ENCODE data around the gene RAD18. TPM values are rescaled to one million over a fixed set of nuclear protein-coding genes. Genes with fewer than 3 reads are reported as not detected.

Gene RAD18
- total RNA-seq, 1 donor from 2014 or later: 35.4 TPM

GRCh38 chr3:8845641-8846040 lies 117.6 kb downstream of the RAD18 start:
- no peak for TF ChIP-seq CTCF (IDR thresholded peaks at IDR 0.05)
- H3K9me3 ChIP-seq: no peaks in the 10 kb centered on the region
- peak in 1 of 2 donors; percentile 49 for DNase-seq (ENCODE audit: extremely low spot score in 2 of 2)
- H3K4me3 ChIP-seq: no peak overlapping the region
- no peaks in the 10 kb centered on the region for H3K27me3 ChIP-seq
- H3K4me1 ChIP-seq: no peaks in the 10 kb centered on the region
- intact Hi-C loops (cut with DNase I): no loop called here
- H3K27ac ChIP-seq: no peak overlapping the region
- no peaks in the 10 kb centered on the region for H3K36me3 ChIP-seq

- no peak for TF ChIP-seq CTCF (IDR thresholded peaks at IDR 0.05)
- no peak for TF ChIP-seq POLR2A (IDR thresholded peaks at IDR 0.05)
Measured at GRCh38 chr3:8843347-8843746, 119.9 kb downstream of the RAD18 start.

GRCh38 chr3:8842293-8842692 lies 121.0 kb downstream of the RAD18 start:
- intact Hi-C loops (cut with DNase I): no loop called here
- H3K4me1 ChIP-seq: no peaks in the 10 kb centered on the region

More at GRCh38 chr3:8843347-8843746, 119.9 kb downstream of the RAD18 start:
- Histone ChIP-seq H3K4me1 (no peaks in the 10 kb centered on the region), H3K27me3 (no peaks in the 10 kb centered on the region), H3K9me3 (no peaks in the 10 kb centered on the region), H3K4me3 (no peak overlapping the region), H3K27ac (no peak overlapping the region), H3K36me3 (no peaks in the 10 kb centered on the region)
- intact Hi-C loops (cut with DNase I): no loop called here
- DNase-seq (ENCODE audit: extremely low spot score in 2 of 2): peak in 1 of 2 donors; percentile 56

GRCh38 chr3:8841472-8841871 lies 121.8 kb downstream of the RAD18 start:
- no peak for TF ChIP-seq CTCF (IDR thresholded peaks at IDR 0.05)
- TF ChIP-seq POLR2A (IDR thresholded peaks at IDR 0.05): no peak
- no peak for TF ChIP-seq POLR2AphosphoS5 (IDR thresholded peaks at IDR 0.05; ENCODE audit: insufficient read depth in 1 of 2, low read depth in 1 of 2)
- no peak overlapping the region for H3K4me3 ChIP-seq
- no peaks in the 10 kb centered on the region for H3K9me3 ChIP-seq
- DNase-seq (ENCODE audit: extremely low spot score in 2 of 2): no peak
- no peak overlapping the region for H3K27ac ChIP-seq
- H3K36me3 ChIP-seq: no peaks in the 10 kb centered on the region
- no peaks in the 10 kb centered on the region for H3K27me3 ChIP-seq
- H3K4me1 ChIP-seq: no peaks in the 10 kb centered on the region
- intact Hi-C loops (cut with DNase I): no loop called here

More at GRCh38 chr3:8842293-8842692, 121.0 kb downstream of the RAD18 start:
- H3K4me3 ChIP-seq: no peak overlapping the region
- DNase-seq (ENCODE audit: extremely low spot score in 2 of 2): peak in 1 of 2 donors; percentile 1
- TF ChIP-seq POLR2A (IDR thresholded peaks at IDR 0.05): no peak
- no peak for TF ChIP-seq POLR2AphosphoS5 (IDR thresholded peaks at IDR 0.05; ENCODE audit: insufficient read depth in 1 of 2, low read depth in 1 of 2)
- TF ChIP-seq CTCF (IDR thresholded peaks at IDR 0.05): no peak
- no peaks in the 10 kb centered on the region for H3K9me3 ChIP-seq
- no peaks in the 10 kb centered on the region for H3K27me3 ChIP-seq
- no peaks in the 10 kb centered on the region for H3K36me3 ChIP-seq
- H3K27ac ChIP-seq: no peak overlapping the region

GRCh38 chr3:8840556-8840955 lies 122.7 kb downstream of the RAD18 start:
- no peak for TF ChIP-seq POLR2A (IDR thresholded peaks at IDR 0.05)
- no peak for TF ChIP-seq CTCF (IDR thresholded peaks at IDR 0.05)
- TF ChIP-seq POLR2AphosphoS5 (IDR thresholded peaks at IDR 0.05; ENCODE audit: insufficient read depth in 1 of 2, low read depth in 1 of 2): no peak
- Histone ChIP-seq H3K27ac (no peak overlapping the region), H3K4me3 (no peak overlapping the region), H3K4me1 (no peaks in the 10 kb centered on the region), H3K9me3 (no peaks in the 10 kb centered on the region), H3K27me3 (no peaks in the 10 kb centered on the region), H3K36me3 (no peaks in the 10 kb centered on the region)
- intact Hi-C loops (cut with DNase I): no loop called here
- peak in 1 of 2 donors; percentile 20 for DNase-seq (ENCODE audit: extremely low spot score in 2 of 2)

All from vagina (tissue), 2 donors.